IPS DF 6.9 (cell line): ENCODE measurements around the gene TRIM66.

Source experiments
- DNase-seq: peaks from one replicate; pipeline ENCODE4 v3.0.0-alpha.2; 2013; ENCODE audit warnings: low read depth, low spot score
- H3K27ac ChIP-seq: one replicate; pipeline ENCODE4 v1.5.1; 2013; ENCODE audit warnings: low read length, control low read depth
- H3K27me3 ChIP-seq: 2 replicates; pipeline ENCODE4 v1.6.1; 2013; ENCODE audit warnings: mild to moderate bottlenecking, low read length; ENCODE audit not compliant: control insufficient read depth, insufficient read depth
- H3K36me3 ChIP-seq: 2 replicates; pipeline ENCODE4 v1.6.1; 2013; ENCODE audit warnings: low read length; ENCODE audit not compliant: control insufficient read depth, insufficient read depth
- H3K4me1 ChIP-seq: 2 replicates; pipeline ENCODE4 v1.6.1; 2013; ENCODE audit warnings: low read length; ENCODE audit not compliant: control insufficient read depth, insufficient read depth
- H3K4me3 ChIP-seq: 2 replicates; pipeline ENCODE4 v1.5.1; 2013; ENCODE audit warnings: mild to moderate bottlenecking, low read length
- H3K9me3 ChIP-seq: 2 replicates; pipeline ENCODE4 v1.6.1; 2013; ENCODE audit warnings: low read length, inconsistent platforms; ENCODE audit not compliant: control insufficient read depth, insufficient read depth
- WGBS: extraction: QIAGEN DNeasy Blood & Tissue Kit; methylation state at CpG from one replicate; pipeline ENCODE4 v1.1.7; 2013; ENCODE audit warnings: mixed read lengths, missing lambda C conversion rate; ENCODE audit not compliant: insufficient read length, insufficient coverage; 5-methylcytosine and 5-hydroxymethylcytosine counted together

Gene TRIM66

GRCh38 chr11:8701891-8702597, 19.6 kb upstream of the TRIM66 start:
- Histone ChIP-seq H3K9me3 (no peaks in the 10 kb centered on the region), H3K36me3 (no peaks in the 10 kb centered on the region)

GRCh38 chr11:8699903-8700302, 17.4 kb upstream of the TRIM66 start:
- no peak for DNase-seq
- Histone ChIP-seq H3K27me3 (no peaks in the 10 kb centered on the region), H3K9me3 (no peaks in the 10 kb centered on the region), H3K4me1 (peaks cover 14% of the 10 kb centered on the region), H3K4me3 (no peak overlapping the region), H3K27ac (no peak overlapping the region), H3K36me3 (no peaks in the 10 kb centered on the region; the same call in 1 of the 2 replicates)
- no CpG with 5 or more reads among the region's 3 CpGs for WGBS

More at GRCh38 chr11:8701891-8702597, 19.6 kb upstream of the TRIM66 start:
- no CpG with 5 or more reads among the region's 10 CpGs for WGBS
- Histone ChIP-seq H3K27me3 (no peaks in the 10 kb centered on the region), H3K4me3 (no peak overlapping the region), H3K4me1 (peaks cover 14% of the 10 kb centered on the region), H3K27ac (no peak overlapping the region)
- DNase-seq, result no peak

GRCh38 chr11:8698917-8699441, 16.5 kb upstream of the TRIM66 start:
- Histone ChIP-seq H3K27me3 (no peaks in the 10 kb centered on the region), H3K9me3 (no peaks in the 10 kb centered on the region), H3K4me3 (no peak overlapping the region), H3K4me1 (peaks cover 14% of the 10 kb centered on the region), H3K36me3 (no peaks in the 10 kb centered on the region; the same call in 1 of the 2 replicates), H3K27ac (no peak overlapping the region)
- no CpG with 5 or more reads among the region's 11 CpGs for WGBS
- no peak for DNase-seq

- no CpG with 5 or more reads among the region's 5 CpGs for WGBS
- H3K36me3 ChIP-seq, result no peaks in the 10 kb centered on the region; the same call in 1 of the 2 replicates
- H3K4me1 ChIP-seq, result peaks cover 14% of the 10 kb centered on the region
- DNase-seq, result no peak
- H3K27me3 ChIP-seq, result no peaks in the 10 kb centered on the region
- no peak overlapping the region for H3K4me3 ChIP-seq
- H3K9me3 ChIP-seq, result no peaks in the 10 kb centered on the region
- H3K27ac ChIP-seq, result no peak overlapping the region
Measured at GRCh38 chr11:8698379-8698851, 15.9 kb upstream of the TRIM66 start.

- Histone ChIP-seq H3K4me3 (no peak overlapping the region), H3K9me3 (no peaks in the 10 kb centered on the region), H3K36me3 (no peaks in the 10 kb centered on the region; the same call in 1 of the 2 replicates), H3K4me1 (peaks cover 14% of the 10 kb centered on the region), H3K27ac (no peak overlapping the region), H3K27me3 (no peaks in the 10 kb centered on the region)
- DNase-seq, result no peak
- WGBS, result no CpG with 5 or more reads among the region's 3 CpGs
Measured at GRCh38 chr11:8697054-8697453, 14.6 kb upstream of the TRIM66 start.

GRCh38 chr11:8694137-8694536, 11.7 kb upstream of the TRIM66 start:
- H3K4me3 ChIP-seq, result no peak overlapping the region
- H3K27ac ChIP-seq, result no peak overlapping the region
- H3K36me3 ChIP-seq, result peaks cover 3% of the 10 kb centered on the region; the same call in 1 of the 2 replicates
- no peaks in the 10 kb centered on the region for H3K9me3 ChIP-seq
- H3K4me1 ChIP-seq, result peaks cover 4% of the 10 kb centered on the region; the same call in 1 of the 2 replicates
- WGBS, result no CpG with 5 or more reads among the region's 5 CpGs
- DNase-seq, result no peak
- no peaks in the 10 kb centered on the region for H3K27me3 ChIP-seq

GRCh38 chr11:8693555-8693954, 11.1 kb upstream of the TRIM66 start:
- H3K27ac ChIP-seq, result no peak overlapping the region
- no peaks in the 10 kb centered on the region for H3K27me3 ChIP-seq
- no peak for DNase-seq
- no peak overlapping the region for H3K4me3 ChIP-seq
- H3K9me3 ChIP-seq, result no peaks in the 10 kb centered on the region
- H3K4me1 ChIP-seq, result peaks cover 2% of the 10 kb centered on the region; the same call in 1 of the 2 replicates
- peaks cover 3% of the 10 kb centered on the region; the same call in 1 of the 2 replicates for H3K36me3 ChIP-seq
- no CpG with 5 or more reads among the region's 7 CpGs for WGBS

GRCh38 chr11:8693010-8693551, 10.6 kb upstream of the TRIM66 start:
- H3K4me3 ChIP-seq, result no peak overlapping the region
- no peaks in the 10 kb centered on the region for H3K27me3 ChIP-seq
- peaks cover 3% of the 10 kb centered on the region; the same call in 1 of the 2 replicates for H3K36me3 ChIP-seq
- H3K4me1 ChIP-seq, result peaks cover under 1% of the 10 kb centered on the region; the same call in 1 of the 2 replicates
- no peaks in the 10 kb centered on the region for H3K9me3 ChIP-seq
- no peak overlapping the region for H3K27ac ChIP-seq
- WGBS, result no CpG with 5 or more reads among the region's 6 CpGs
- no peak for DNase-seq

- Histone ChIP-seq H3K4me1 (no peaks in the 10 kb centered on the region), H3K27ac (no peak overlapping the region), H3K9me3 (no peaks in the 10 kb centered on the region), H3K4me3 (no peak overlapping the region), H3K36me3 (peaks cover 3% of the 10 kb centered on the region; the same call in 1 of the 2 replicates), H3K27me3 (no peaks in the 10 kb centered on the region)
- WGBS, result no CpG with 5 or more reads among the region's 3 CpGs
- DNase-seq, result no peak
Measured at GRCh38 chr11:8692417-8692816, 10.0 kb upstream of the TRIM66 start.

- no peaks in the 10 kb centered on the region for H3K9me3 ChIP-seq
- no peak overlapping the region for H3K27ac ChIP-seq
- no CpG with 5 or more reads among the region's 6 CpGs for WGBS
- H3K36me3 ChIP-seq, result peaks cover 5% of the 10 kb centered on the region; the same call in 1 of the 2 replicates
- H3K4me3 ChIP-seq, result no peak overlapping the region
- DNase-seq, result no peak
- no peaks in the 10 kb centered on the region for H3K4me1 ChIP-seq
- H3K27me3 ChIP-seq, result no peaks in the 10 kb centered on the region
Measured at GRCh38 chr11:8691601-8692000, 9.1 kb upstream of the TRIM66 start.
